Lung microvascular endothelial cell (primary cell): ENCODE results near the gene PPFIA3. TPM values are rescaled to one million over a fixed set of nuclear protein-coding genes. Genes with fewer than 3 reads are reported as not detected.
"Not testable (repeated sequence)": the region's sequence is repeated elsewhere in the genome, so short reads cannot be mapped to it uniquely, and the experiment has no call there.

Source experiments
- DNase-seq, 2 donors: peaks; one replicate each; pipeline versions ENCODE4 v3.0.0 to v3.0.0-alpha.2; 2010; ENCODE audit warnings: low read depth in 2 of 2
- total RNA-seq: library from RNA; depleted of rRNA; stranded (reverse); fragments of >200 nt; gene quantifications from 2 replicates; pipeline ENCODE4 v1.2.1, GENCODE V29; 2014

Gene PPFIA3
- total RNA-seq, 1 donor from 2014 or later: 1.6 TPM

DNA sequence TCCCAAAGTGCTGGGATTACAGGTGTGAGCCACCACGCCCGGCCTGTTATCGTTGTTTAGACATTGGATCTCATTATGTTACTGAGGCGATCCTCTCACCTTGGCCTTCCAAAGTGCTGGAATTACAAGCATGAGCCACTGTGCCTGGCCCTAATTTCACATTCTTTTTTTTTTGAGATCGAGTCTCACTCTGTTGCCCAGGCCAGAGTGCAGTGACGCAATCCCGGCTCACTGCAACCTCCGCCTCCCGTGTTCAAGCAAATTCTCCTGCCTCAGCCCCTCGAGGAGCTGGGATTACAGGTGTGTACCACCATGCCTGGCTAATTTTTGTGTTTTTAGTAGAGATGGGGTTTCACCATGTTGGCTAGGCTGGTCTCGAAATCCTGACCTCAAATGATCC is 3.9 kb downstream of the PPFIA3 start:
- DNase-seq: not testable (repeated sequence)

GRCh38 chr19:49125025-49125731 is 5.8 kb downstream of the PPFIA3 start:
- no peak for DNase-seq

DNA sequence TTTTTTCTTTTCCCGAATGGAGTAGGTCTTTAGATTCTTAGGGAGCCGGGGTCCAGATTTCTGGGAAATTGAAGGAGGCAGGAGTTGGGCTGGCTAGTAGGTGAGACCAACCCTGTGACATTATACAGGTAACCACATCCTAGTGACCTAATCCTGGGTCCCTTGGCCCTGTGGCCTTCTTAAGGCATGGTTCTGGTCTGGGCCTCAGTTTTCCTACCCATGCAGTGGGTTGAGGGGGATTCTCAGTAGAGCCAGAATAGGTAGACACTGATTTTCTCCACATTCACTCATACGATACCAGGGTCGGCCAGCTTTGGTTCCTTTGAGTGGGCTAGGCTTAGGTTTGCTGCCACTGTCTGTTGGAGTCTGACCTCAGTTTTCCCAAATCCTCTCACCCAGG is 7.2 kb downstream of the PPFIA3 start:
- DNase-seq: no peak

- not testable (repeated sequence) for DNase-seq
Observed at GRCh38 chr19:49127225-49127624, 7.9 kb downstream of the PPFIA3 start.

DNA sequence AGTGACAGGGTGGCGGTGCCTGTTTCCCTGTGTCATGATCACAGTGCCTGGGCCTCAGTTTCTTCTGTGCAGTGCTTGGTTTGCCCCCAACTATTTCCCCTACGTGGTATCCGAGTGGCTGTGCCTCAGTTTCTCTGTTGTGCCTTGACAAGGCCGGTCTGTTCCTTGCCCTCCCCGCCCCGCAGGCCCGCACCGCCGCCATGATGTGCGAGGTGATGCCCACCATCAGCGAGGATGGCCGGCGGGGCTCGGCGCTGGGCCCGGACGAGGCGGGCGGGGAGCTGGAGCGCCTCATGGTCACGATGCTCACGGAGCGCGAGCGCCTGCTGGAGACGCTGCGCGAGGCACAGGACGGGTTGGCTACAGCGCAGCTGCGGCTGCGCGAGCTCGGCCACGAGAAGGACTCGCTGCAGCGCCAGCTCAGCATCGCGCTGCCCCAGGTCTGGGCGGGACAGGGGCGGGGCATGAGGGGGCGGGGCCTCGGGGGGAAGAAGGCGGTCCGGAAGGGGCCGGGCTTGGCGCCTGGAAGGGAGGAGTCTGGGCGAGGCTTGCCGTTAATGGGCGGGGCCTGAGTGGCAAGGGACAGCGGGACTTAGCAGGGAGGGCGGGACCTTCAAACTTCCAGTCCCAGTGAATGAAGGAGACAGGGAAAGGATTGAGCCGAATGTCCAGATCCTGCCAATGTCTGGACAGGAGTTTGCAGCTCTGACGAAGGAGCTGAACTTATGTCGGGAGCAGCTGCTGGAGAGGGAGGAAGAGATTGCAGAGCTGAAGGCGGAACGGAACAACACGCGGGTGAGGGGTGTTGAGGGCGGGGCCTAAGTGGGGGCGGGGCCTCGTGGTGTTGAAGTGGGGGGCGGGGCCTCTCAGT is 8.6 kb downstream of the PPFIA3 start:
- DNase-seq: peak; percentile 97 to 98

DNA sequence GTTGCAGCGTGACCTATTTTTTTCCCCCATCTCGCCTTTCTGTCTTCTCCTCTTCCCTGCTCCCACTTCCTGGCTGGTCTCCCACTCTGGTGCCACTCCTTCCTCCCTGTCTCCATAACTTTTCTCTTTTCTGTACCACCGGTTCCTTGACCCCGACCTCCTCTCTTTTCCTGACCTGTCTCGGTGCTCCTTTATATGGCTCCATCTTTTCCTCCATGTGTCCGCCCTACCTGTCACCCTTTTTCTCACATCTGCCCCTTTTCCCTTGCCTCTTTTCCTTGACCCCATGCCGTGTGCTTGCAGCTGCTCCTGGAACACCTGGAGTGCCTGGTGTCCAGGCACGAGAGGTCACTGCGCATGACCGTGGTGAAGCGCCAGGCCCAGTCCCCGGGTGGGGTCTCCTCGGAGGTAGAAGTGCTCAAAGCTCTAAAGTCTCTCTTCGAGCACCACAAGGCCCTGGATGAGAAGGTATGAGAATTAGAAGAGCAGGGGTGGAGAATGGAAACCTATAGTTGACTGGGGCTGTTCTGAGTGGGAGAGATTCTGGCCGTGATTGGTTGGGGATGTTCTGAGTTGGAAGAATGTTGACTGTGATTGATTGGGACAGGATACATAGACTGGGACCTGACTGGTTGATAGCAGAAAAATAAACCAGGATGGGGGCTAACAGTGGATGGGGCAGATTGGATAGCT is 9.3 kb downstream of the PPFIA3 start:
- no peak for DNase-seq

- no peak for DNase-seq
Observed at GRCh38 chr19:49129238-49129583, 9.9 kb downstream of the PPFIA3 start.

DNA sequence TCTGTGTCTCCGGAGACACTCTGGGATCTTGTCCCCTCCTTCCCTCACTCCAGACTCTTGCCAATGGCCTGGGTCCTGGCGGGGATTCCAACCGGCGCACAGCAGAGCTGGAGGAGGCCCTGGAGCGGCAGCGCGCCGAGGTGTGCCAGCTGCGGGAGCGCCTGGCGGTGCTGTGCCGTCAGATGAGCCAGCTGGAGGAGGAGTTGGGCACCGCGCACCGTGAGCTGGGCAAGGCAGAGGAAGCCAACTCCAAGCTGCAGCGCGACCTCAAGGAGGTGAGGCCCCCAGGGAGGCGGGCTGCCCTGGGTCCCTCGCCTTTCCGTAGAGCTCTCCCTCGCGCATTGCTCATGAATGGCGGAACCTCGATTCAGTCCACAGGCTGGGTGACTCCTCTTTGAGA is 11.0 kb downstream of the PPFIA3 start:
- DNase-seq: no peak

- DNase-seq: no peak
Observed at GRCh38 chr19:49132974-49133609, 13.7 kb downstream of the PPFIA3 start.

DNA sequence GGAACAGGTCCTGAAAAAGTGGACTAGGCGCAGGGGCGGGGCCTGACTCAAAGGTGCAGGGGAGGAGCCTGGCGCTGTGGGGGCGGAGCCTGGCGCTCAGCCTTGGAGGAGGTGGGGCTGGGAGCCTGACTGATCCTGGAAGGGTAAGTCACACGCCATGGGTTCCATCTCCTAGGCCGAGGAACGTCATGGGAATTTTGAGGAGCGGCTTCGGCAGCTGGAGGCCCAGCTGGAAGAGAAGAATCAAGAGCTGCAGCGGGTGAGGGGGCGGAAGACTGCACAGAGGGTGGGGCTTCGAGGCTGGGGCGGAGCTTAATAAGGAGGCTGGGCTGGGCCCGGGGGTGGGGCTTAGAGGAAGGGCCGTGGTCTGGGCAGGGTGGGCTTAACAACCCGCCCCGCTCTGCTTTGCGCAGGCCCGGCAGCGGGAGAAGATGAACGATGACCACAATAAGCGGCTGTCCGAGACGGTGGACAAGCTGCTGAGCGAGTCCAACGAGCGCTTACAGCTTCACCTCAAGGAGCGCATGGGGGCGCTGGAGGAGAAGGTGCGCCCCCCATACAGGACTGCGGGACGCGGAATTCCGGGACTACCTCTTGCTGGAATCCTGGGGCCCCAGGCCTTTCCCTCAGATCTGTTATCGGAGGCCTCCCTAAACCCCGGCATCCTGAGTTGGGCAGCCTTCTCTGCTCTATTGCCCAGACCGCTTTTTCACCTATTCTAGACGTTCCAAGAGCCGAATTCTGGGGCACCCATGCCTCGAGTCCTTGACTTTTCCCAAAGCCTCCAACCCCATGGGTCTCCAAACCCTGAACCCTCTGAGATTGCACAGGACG is 14.5 kb downstream of the PPFIA3 start:
- peak in 1 of 2 donors; percentile 28 for DNase-seq

DNA sequence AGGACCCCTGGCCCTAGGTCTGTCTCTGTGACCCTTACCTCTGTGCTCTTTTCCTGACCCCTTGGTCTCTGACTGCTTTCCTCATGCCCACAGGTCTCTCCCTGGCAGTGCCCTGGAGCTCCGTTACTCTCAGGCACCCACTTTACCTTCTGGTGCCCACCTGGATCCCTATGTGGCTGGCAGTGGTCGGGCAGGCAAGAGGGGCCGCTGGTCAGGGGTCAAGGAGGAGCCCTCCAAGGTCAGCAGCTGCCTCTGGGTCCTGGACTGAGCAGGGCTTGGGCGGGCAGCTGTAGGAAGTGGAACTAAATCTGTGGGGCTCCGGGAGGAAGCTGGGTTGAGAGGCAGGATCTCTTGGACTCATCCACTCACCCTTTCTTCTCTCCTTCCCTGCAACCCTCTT is 16.3 kb downstream of the PPFIA3 start:
- DNase-seq: no peak

DNA sequence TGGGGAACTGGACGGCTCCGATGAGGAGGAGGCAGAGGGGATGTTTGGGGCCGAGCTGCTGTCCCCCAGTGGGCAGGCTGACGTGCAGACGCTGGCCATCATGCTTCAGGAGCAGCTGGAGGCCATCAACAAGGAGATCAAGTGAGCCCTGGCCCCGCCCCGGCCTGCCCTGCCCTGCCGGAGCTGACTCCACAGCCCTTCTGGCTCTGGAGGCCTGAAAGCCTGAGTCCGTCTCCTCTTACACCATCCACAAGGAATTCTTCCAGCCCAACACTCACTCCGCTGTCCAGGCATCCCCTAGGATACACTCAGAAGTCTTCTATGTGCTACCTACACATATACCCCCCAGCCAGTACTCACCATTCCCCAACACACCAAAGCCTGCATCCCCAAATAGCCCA is 17.4 kb downstream of the PPFIA3 start:
- no peak for DNase-seq

- no peak for DNase-seq
Observed at GRCh38 chr19:49140951-49141350, 21.6 kb downstream of the PPFIA3 start.

DNA sequence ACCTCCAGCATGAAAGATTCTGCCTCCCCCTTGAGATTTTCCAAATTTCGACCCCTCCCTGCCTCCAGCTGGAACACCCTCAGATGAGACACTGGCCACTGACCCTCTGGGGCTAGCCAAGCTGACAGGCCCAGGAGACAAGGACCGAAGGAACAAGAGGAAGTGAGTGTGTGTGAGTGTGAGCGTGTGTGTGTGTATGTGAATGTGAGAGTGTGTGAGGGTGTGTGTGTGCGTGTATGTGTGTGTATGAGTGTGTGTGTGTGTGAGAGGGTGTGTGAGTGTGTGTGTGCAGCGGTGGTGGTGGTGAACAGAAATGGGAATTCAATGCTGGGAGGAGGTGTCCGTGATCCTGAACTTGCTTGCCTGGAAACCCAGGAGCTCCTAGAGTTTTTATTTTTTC is 22.0 kb downstream of the PPFIA3 start:
- DNase-seq: no peak

DNA sequence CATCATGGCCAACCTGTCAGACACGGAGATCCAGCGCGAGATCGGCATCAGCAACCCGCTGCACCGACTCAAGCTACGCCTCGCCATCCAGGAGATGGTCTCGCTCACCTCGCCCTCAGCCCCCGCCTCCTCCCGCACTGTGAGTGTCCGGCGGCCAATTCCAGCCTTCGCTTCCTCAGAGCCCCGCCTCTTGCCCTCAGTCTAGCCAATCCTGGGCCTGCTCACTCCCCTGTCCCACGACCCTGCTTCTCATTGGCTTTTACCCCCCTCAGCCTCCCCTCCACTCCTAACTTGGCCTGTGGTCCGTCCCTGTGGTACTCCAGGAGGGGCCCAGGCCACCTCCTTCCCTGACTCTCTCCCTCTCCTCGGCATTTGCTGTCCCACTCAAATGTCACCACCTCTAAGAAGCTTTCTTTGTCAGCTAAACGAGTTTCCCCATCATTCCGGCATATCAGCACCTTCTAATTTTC is 23.6 kb downstream of the PPFIA3 start:
- peak; percentile 87 to 90 for DNase-seq

DNA sequence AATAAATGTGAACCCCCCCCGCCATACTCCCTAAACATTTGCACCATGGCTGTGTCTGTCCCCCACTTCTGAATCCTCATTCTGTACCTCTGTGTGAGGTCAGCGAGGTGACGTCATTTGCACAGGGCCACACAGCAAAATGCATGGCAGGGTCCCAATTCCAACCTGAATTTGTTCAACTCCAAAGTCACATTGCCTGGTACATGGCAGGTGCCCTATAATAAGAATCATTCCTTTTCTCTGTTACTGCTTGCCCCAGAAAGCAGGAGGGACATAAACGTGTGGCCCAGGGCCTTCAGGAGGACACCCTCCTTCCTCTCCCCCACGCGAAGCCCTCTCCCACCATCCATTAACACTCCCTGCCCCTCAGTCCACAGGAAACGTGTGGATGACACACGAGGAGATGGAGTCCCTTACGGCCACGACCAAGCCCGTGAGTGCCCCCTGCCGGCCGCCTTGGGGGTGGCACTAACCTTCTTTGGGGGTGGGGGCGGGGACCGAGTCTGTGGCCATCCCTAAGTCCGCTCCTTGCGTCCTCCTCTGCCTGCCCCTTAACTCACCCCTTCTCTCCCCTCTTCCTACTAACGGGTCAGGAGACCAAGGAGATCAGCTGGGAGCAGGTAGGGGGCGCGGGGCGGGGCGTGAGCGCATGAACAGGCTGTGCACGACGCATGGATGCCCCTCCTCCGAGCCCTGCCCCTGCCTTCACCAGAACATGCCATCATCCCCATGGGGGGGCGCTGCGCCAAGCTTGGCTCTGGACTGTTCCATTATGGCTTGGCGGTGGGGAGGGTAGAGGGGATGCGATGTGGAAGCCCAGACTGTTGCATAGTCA is 26.4 kb downstream of the PPFIA3 start:
- DNase-seq: peak; percentile 69 to 83

DNA sequence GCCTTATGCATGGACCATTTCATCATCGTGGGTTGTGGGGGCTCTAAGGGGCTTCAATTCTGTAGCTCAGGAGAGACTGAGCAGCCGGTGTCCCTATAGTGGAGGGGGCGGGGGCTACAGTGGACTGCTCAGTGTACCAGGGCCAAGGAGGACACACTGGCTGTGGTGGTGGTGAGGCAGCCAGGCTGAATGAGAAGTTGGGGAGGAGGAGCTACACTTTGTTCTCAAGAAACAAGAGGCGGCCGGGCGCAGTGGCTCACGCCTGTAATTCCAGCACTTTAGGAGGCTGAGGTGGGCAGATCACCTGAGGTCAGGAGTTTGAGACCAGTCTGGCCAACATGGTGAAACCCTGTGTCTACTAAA is 27.0 kb downstream of the PPFIA3 start:
- not testable (repeated sequence) for DNase-seq

- peak; percentile 13 to 60 for DNase-seq
Observed at GRCh38 chr19:49148044-49148682, 28.8 kb downstream of the PPFIA3 start.
